H9 (cell line): ENCODE results near the gene IKBKG. TPM values are rescaled to one million over a fixed set of nuclear protein-coding genes. Genes with fewer than 3 reads are reported as not detected.

Source experiments
- DNase-seq: peaks from one replicate; pipeline ENCODE4 v3.0.0-alpha.2; 2017
- H2AFZ ChIP-seq: one replicate; pipeline ENCODE4 v1.6.1; 2013; ENCODE audit warnings: mild to moderate bottlenecking, low read length, control low read depth, moderate library complexity
- H2AK5ac ChIP-seq: 2 replicates; pipeline ENCODE4 v1.6.1; 2013; ENCODE audit warnings: low read length, control low read depth, mixed read lengths; ENCODE audit not compliant: insufficient read length
- H2BK120ac ChIP-seq: one replicate; pipeline ENCODE4 v1.6.1; 2013; ENCODE audit warnings: low read depth, mild to moderate bottlenecking, low read length, control low read depth, inconsistent platforms; ENCODE audit not compliant: poor library complexity, severe bottlenecking
- H2BK12ac ChIP-seq: 2 replicates; pipeline ENCODE4 v1.6.1; 2013; ENCODE audit warnings: low read length, control low read depth, mixed read lengths, low read depth; ENCODE audit not compliant: insufficient read length
- H2BK15ac ChIP-seq: 2 replicates; pipeline ENCODE4 v1.6.1; 2013; ENCODE audit warnings: low read depth, low read length, control low read depth
- H2BK20ac ChIP-seq: one replicate; pipeline ENCODE4 v1.6.1; 2013; ENCODE audit warnings: low read depth, mild to moderate bottlenecking, low read length, control low read depth, inconsistent platforms; ENCODE audit not compliant: poor library complexity, severe bottlenecking
- H2BK5ac ChIP-seq: 2 replicates; pipeline ENCODE4 v1.6.1; 2013; ENCODE audit warnings: low read length, control low read depth, mixed read lengths; ENCODE audit not compliant: insufficient read length
- H3K14ac ChIP-seq: 2 replicates; pipeline ENCODE4 v1.6.1; 2013; ENCODE audit warnings: low read length, control low read depth; ENCODE audit not compliant: insufficient read depth
- H3K18ac ChIP-seq: 2 replicates; pipeline ENCODE4 v1.6.1; 2013; ENCODE audit warnings: low read depth, mild to moderate bottlenecking, mixed read lengths, low read length, control low read depth; ENCODE audit not compliant: insufficient read length
- H3K23ac ChIP-seq: 2 replicates; pipeline ENCODE4 v1.6.1; 2013; ENCODE audit warnings: low read length, control low read depth, mixed read lengths, low read depth; ENCODE audit not compliant: insufficient read length
- H3K23me2 ChIP-seq: 2 replicates; pipeline ENCODE4 v1.6.1; 2013; ENCODE audit warnings: low read depth, mild to moderate bottlenecking, mixed read lengths, low read length, control low read depth; ENCODE audit not compliant: insufficient read length, poor library complexity, severe bottlenecking
- H3K27ac ChIP-seq: 2 replicates; pipeline ENCODE4 v1.5.1; 2013; ENCODE audit warnings: low read length, control low read depth, mixed read lengths, low read depth; ENCODE audit not compliant: insufficient read length
- H3K27me3 ChIP-seq: 2 replicates; pipeline ENCODE4 v1.6.1; 2013; ENCODE audit warnings: low read length, control low read depth, inconsistent platforms; ENCODE audit not compliant: insufficient read depth
- H3K4ac ChIP-seq: 2 replicates; pipeline ENCODE4 v1.6.1; 2013; ENCODE audit warnings: low read depth, mild to moderate bottlenecking, control low read depth, inconsistent platforms, low read length, moderate library complexity
- H3K4me1 ChIP-seq: 2 replicates; pipeline ENCODE4 v1.6.1; 2013; ENCODE audit warnings: low read length, control low read depth, inconsistent platforms; ENCODE audit not compliant: insufficient read depth
- H3K4me2 ChIP-seq: 2 replicates; pipeline ENCODE4 v1.6.1; 2013; ENCODE audit warnings: low read length, control low read depth, mixed read lengths; ENCODE audit not compliant: insufficient read length, insufficient read depth
- H3K56ac ChIP-seq: 2 replicates; pipeline ENCODE4 v1.6.1; 2013; ENCODE audit warnings: low read depth, mild to moderate bottlenecking, mixed read lengths, low read length, control low read depth; ENCODE audit not compliant: insufficient read length
- H3K79me1 ChIP-seq: 2 replicates; pipeline ENCODE4 v1.6.1; 2013; ENCODE audit warnings: low read depth, mild to moderate bottlenecking, moderate library complexity, low read length, control low read depth, inconsistent platforms; ENCODE audit not compliant: insufficient read depth, poor library complexity, severe bottlenecking
- H3K79me2 ChIP-seq: 2 replicates; pipeline ENCODE4 v1.6.1; 2013; ENCODE audit warnings: low read length, control low read depth, inconsistent platforms; ENCODE audit not compliant: insufficient read depth
- H3K9ac ChIP-seq: 2 replicates; pipeline ENCODE4 v1.6.1; 2013; ENCODE audit warnings: low read length, control low read depth, mixed read lengths; ENCODE audit not compliant: insufficient read length; ENCODE audit errors: extremely low read depth
- H3K9me3 ChIP-seq: one replicate; pipeline ENCODE4 v1.6.1; 2013; ENCODE audit warnings: low read depth, low read length, inconsistent platforms; ENCODE audit not compliant: control insufficient read depth
- H3T11ph ChIP-seq: one replicate; pipeline ENCODE4 v1.6.1; 2013; ENCODE audit warnings: mild to moderate bottlenecking, low read length, control low read depth, inconsistent platforms
- H4K20me1 ChIP-seq: one replicate; pipeline ENCODE4 v1.6.1; 2013; ENCODE audit not compliant: control insufficient read depth, insufficient read length, insufficient read depth
- H4K5ac ChIP-seq: 2 replicates; pipeline ENCODE4 v1.6.1; 2013; ENCODE audit warnings: low read depth, mild to moderate bottlenecking, mixed read lengths, low read length, control low read depth; ENCODE audit not compliant: insufficient read length
- H4K8ac ChIP-seq: replicated peaks from 2 replicates; pipeline ENCODE4 v1.6.1; 2013; ENCODE audit warnings: low read length, control low read depth, mixed read lengths, low read depth; ENCODE audit not compliant: insufficient read length
- H4K91ac ChIP-seq: 2 replicates; pipeline ENCODE4 v1.6.1; 2013; ENCODE audit warnings: low read depth, mild to moderate bottlenecking, moderate library complexity, mixed read lengths, low read length, control low read depth; ENCODE audit not compliant: insufficient read length
- H3K27ac Mint-ChIP-seq, 3 experiments: 2 replicates in 2 of 3; 3 replicates in 1 of 3; pipeline ENCODE4 v1.8.0; 2020 to 2021; ENCODE audit warnings: mixed read lengths in 3 of 3, mild to moderate bottlenecking in 1 of 3, moderate library complexity in 1 of 3
- H3K27me3 Mint-ChIP-seq: 2 replicates; pipeline ENCODE4 v1.8.0; 2021; ENCODE audit warnings: low read depth, mild to moderate bottlenecking, moderate library complexity, mixed read lengths
- H3K36me3 Mint-ChIP-seq, 3 experiments: 2 replicates in 2 of 3; 3 replicates in 1 of 3; pipeline ENCODE4 v1.8.0; 2020 to 2021; ENCODE audit warnings: low read depth in 3 of 3, mixed read lengths in 3 of 3; ENCODE audit not compliant: insufficient read depth in 1 of 3
- H3K4me1 Mint-ChIP-seq, 2 experiments: 2 replicates each; pipeline ENCODE4 v1.8.0; 2020; ENCODE audit warnings: mixed read lengths in 2 of 2
- H3K4me3 Mint-ChIP-seq, 2 experiments: 2 replicates in 1 of 2; 3 replicates in 1 of 2; pipeline ENCODE4 v1.8.0; 2020 to 2021; ENCODE audit warnings: mild to moderate bottlenecking in 2 of 2, mixed read lengths in 2 of 2, moderate library complexity in 1 of 2
- H3K9me3 Mint-ChIP-seq, 2 experiments: 2 replicates in 1 of 2; 3 replicates in 1 of 2; pipeline ENCODE4 v1.8.0; 2020; ENCODE audit warnings: mild to moderate bottlenecking in 2 of 2, mixed read lengths in 2 of 2, moderate library complexity in 1 of 2
- WGBS: extraction: QIAGEN DNeasy Blood & Tissue Kit; methylation state at CpG from one replicate; pipeline ENCODE4 v1.1.7; 2013; ENCODE audit warnings: missing lambda C conversion rate, low lambda C conversion rate, mixed read lengths; ENCODE audit not compliant: insufficient read length; ENCODE audit errors: extremely low coverage; 5-methylcytosine and 5-hydroxymethylcytosine counted together
- total RNA-seq: library from RNA; stranded (reverse); gene quantifications from 2 replicates; pipeline ENCODE4 v1.2.1, GENCODE V29; 2021
- TF ChIP-seq, protein P1 (sequence below): fragments of 200-600 bp; sonication (generic); conservative IDR thresholded peaks from 3 replicates; pipeline ENCODE4 v1.8.0; 2021; ENCODE audit warnings: antibody characterized with exemption, mild to moderate bottlenecking

IKBKG gene
- total RNA-seq, 1 experiment from 2014 or later, result 17.8 TPM

DNA sequence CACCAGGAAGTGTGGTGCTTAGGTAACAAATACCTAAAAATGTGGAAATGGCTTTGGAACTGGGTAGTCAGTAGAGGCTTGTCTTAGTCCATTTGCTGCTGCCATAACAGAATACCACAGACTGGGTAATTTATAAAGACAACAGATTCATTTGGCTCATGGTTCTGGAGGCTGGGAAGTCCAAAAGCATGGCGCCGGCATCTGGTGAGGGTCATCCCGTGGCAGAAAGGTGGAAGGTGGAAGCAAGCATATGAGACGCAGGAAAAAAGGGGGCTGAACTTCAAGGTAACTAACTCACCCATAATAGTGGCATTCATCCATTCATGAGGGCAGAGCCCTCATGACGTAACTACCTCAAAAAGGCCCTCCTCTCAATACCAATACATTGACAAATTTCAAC, 38.0 kb upstream of the IKBKG start:
- H3K27ac ChIP-seq, result no peak overlapping the region
- H2AK5ac ChIP-seq, result no peak overlapping the region
- no peak overlapping the region for H3K18ac ChIP-seq
- H2AFZ ChIP-seq, result no peak overlapping the region
- no peak overlapping the region for H4K5ac ChIP-seq
- no peaks in the 10 kb centered on the region for H3K4me1 Mint-ChIP-seq
- H3K23ac ChIP-seq, result no peak overlapping the region
- H4K8ac ChIP-seq, result no peak overlapping the region
- H3K4ac ChIP-seq, result no peak overlapping the region
- H3K14ac ChIP-seq, result no peak overlapping the region
- H3K9ac ChIP-seq, result no peak overlapping the region
- H2BK12ac ChIP-seq, result no peak overlapping the region
- H3K4me1 ChIP-seq, result no peaks in the 10 kb centered on the region
- no CpG with 5 or more reads among the region's 5 CpGs for WGBS
- no peak overlapping the region for H2BK5ac ChIP-seq
- H2BK20ac ChIP-seq, result no peak overlapping the region
- H3K56ac ChIP-seq, result no peak overlapping the region
- H4K91ac ChIP-seq, result no peak overlapping the region
- no peaks in the 10 kb centered on the region for H3K79me2 ChIP-seq
- no peak overlapping the region for H3K4me2 ChIP-seq
- no peaks in the 10 kb centered on the region for H3K79me1 ChIP-seq
- no peak overlapping the region for H3T11ph ChIP-seq
- no peak overlapping the region for H3K27ac Mint-ChIP-seq
- no peak overlapping the region for H3K4me3 Mint-ChIP-seq
- H2BK15ac ChIP-seq, result no peak overlapping the region
- peaks cover 18% of the 10 kb centered on the region for H3K9me3 ChIP-seq
- peaks cover 3% of the 10 kb centered on the region; the same call in 1 of the 2 replicates for H3K27me3 Mint-ChIP-seq
- TF ChIP-seq, protein P1, sequence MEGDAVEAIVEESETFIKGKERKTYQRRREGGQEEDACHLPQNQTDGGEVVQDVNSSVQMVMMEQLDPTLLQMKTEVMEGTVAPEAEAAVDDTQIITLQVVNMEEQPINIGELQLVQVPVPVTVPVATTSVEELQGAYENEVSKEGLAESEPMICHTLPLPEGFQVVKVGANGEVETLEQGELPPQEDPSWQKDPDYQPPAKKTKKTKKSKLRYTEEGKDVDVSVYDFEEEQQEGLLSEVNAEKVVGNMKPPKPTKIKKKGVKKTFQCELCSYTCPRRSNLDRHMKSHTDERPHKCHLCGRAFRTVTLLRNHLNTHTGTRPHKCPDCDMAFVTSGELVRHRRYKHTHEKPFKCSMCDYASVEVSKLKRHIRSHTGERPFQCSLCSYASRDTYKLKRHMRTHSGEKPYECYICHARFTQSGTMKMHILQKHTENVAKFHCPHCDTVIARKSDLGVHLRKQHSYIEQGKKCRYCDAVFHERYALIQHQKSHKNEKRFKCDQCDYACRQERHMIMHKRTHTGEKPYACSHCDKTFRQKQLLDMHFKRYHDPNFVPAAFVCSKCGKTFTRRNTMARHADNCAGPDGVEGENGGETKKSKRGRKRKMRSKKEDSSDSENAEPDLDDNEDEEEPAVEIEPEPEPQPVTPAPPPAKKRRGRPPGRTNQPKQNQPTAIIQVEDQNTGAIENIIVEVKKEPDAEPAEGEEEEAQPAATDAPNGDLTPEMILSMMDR, result no peak
- peaks cover 62 to 76% of the 10 kb centered on the region in 2 experiments for H3K9me3 Mint-ChIP-seq
- DNase-seq, result no peak
- no peaks in the 10 kb centered on the region for H3K23me2 ChIP-seq
- no peaks in the 10 kb centered on the region for H3K27me3 ChIP-seq
- H2BK120ac ChIP-seq, result no peak overlapping the region
- peaks cover 32 to 50% (median 40%) of the 10 kb centered on the region in 3 experiments for H3K36me3 Mint-ChIP-seq
- H4K20me1 ChIP-seq, result no peaks in the 10 kb centered on the region
